Motor neuron (in vitro differentiated cells): Measurements from ENCODE around the gene PSMD4. TPM values are rescaled to one million over a fixed set of nuclear protein-coding genes. Genes with fewer than 3 reads are reported as not detected.
"Not testable (repeated sequence)": the region's sequence is repeated elsewhere in the genome, so short reads cannot be mapped to it uniquely, and the experiment has no call there.

Experiments
- ATAC-seq, 8 experiments: fragments of 200-7000 bp; cut with Tn5 transposase; replicated peaks in 6 of 8; 2 replicates each; pipeline ENCODE4 v1.8.0; 2021; ENCODE audit warnings: mild to moderate bottlenecking in 8 of 8, moderate library complexity in 8 of 8
- H3K27ac ChIP-seq, 2 donors: fragments of 250-450 bp; sonication (Bioruptor Pico); 2 replicates each; pipeline ENCODE4 v1.9.0; 2021; ENCODE audit warnings: antibody characterized with exemption in 2 of 2, mild to moderate bottlenecking in 2 of 2, moderate library complexity in 1 of 2
- H3K4me1 ChIP-seq, 2 donors: fragments of 250-450 bp; sonication (Bioruptor Pico); replicated peaks in 1 of 2; 2 replicates each; pipeline ENCODE4 v1.6.1; 2021; ENCODE audit warnings: antibody characterized with exemption in 2 of 2, mild to moderate bottlenecking in 2 of 2, moderate library complexity in 1 of 2
- H3K4me3 ChIP-seq, 5 donors: fragments of 250-450 bp; sonication (Bioruptor Pico); 2 replicates each; pipeline ENCODE4 v1.9.0; 2021; ENCODE audit warnings: antibody characterized with exemption in 5 of 5, mild to moderate bottlenecking in 5 of 5, moderate library complexity in 4 of 5
- WGBS, 10 experiments: fragments of 450-650 bp; shearing (Covaris generic); methylation state at CpG; one replicate each; pipeline ENCODE4 v1.0.0; 2022; 5-methylcytosine and 5-hydroxymethylcytosine counted together
- in situ Hi-C, 9 experiments: fragments of 400-800 bp; cut with MboI; loops; one replicate each; pipeline ENCODE4 v1.15.0; 2021; ENCODE audit warnings: low sequenced_read_pairs in 9 of 9, low pct_unique_long_range_greater_than_20kb in 2 of 9; ENCODE audit not compliant: unreplicated experiment in 9 of 9
- total RNA-seq, 8 experiments: library from RNA; unstranded; fragments of 300-600 nt; gene quantifications; 2 replicates each; pipeline versions ENCODE4 v1.2.3 to v1.2.4, GENCODE V29; 2022

The PSMD4 gene
- 100 to 1,000 TPM; 187 to 376 (median 247) TPM for total RNA-seq

DNA sequence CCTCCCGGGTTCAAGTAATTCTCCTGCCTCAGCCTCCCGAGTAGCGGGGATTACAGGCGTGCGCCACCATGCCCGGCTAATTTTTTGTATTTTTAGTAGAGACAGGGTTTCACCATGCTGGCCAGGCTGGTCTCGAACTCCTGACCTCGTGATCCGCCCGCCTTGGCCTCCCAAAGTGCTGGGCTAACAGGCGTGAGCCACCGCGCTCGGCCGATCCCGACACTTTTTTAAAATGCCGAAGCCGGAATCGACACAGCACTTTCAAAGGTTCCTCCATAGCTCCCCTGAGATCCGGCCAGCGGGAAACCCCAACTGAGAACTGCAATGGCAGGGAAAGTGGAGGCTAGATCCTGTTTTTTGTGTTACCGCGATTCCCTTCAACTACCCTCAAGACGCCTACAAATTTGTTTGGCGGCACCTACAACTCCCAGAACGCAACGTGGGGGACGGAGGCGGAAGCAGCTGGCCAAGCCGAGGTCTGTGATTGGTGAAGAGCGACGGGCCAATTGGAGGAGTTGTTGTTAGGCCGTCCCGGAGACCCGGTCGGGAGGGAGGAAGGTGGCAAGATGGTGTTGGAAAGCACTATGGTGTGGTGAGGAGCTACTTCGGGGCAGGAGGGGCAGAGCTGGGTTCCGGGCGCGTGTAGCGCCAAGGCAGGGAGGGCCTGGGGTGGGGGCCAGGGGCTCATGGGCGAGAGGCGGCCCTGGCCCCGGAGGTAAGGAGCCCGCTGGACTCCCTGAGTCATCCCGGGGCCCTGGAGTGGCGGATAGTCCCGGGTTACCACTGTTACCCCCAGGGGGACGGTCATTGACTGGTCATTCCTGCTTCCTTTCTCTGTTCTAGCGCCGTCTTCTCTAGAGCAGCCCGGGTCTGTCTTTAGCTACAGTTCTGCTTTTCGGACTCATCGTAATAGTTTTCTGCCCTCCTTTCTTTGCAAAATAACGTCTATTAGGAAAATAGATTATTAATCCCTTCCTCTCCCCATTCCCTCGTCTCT is at the start of gene PSMD4:
PSMD4 (plus strand) TSS at position 518 of the 997 bp plus-strand sequence; CDS start at position 567, 49 bp downstream.
- ATAC-seq, result peak; percentile 95 to 99 (median 98)
- H3K4me3 ChIP-seq, result peak within 1 kb of the TSS; percentile 80 to 97 (median 92)
- H3K4me1 ChIP-seq, result peaks cover 6 to 7% of the 10 kb centered on the region in 2 donors
- 0 to 29% (median 0%) methylated on average over 2 to 24 of the region's 56 CpGs; no CpG with 5 or more reads in 1 of the 10 experiments for WGBS, 10 experiments
- peak within 1 kb of the TSS; percentile 88 to 94 for H3K27ac ChIP-seq
- in situ Hi-C loops, result no loop called here

DNA sequence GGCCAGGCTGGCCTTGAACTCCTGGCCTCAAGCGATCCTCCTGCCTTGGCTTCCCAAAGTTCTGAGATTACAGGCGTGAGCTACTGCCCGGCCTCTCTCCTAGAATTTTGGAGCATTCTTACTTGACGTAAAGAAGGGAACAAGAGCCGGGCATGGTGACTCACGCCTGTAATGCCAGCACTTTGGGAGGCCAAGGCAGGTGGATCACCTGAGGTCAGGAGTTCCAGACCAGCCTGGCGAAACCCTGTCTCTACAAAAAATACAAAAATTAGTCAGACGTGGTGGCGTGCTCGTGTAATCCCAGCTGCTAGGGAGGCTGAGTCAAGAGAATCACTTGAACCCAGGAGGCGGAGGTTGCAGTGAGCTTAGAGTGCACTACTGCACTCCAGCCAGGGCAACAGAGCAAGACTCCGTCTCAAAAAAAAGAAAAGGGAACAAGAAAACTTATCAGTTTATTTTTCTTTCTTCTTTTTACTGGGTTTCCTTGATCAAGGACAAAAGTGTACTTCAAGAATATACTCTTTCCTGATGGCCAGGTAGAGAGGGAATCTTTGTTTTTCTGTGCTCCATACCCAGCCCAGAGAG is 49.1 kb upstream of the PSMD4 start:
- H3K4me3 ChIP-seq, in situ Hi-C loops, ATAC-seq, H3K27ac ChIP-seq: not testable (repeated sequence)
- WGBS, 10 experiments, result 70 to 100% (median 96%) methylated on average over 2 to 10 of the region's 12 CpGs; no CpG with 5 or more reads in 4 of the 10 experiments
- peaks cover 13 to 15% of the 10 kb centered on the region in 2 donors for H3K4me1 ChIP-seq

DNA sequence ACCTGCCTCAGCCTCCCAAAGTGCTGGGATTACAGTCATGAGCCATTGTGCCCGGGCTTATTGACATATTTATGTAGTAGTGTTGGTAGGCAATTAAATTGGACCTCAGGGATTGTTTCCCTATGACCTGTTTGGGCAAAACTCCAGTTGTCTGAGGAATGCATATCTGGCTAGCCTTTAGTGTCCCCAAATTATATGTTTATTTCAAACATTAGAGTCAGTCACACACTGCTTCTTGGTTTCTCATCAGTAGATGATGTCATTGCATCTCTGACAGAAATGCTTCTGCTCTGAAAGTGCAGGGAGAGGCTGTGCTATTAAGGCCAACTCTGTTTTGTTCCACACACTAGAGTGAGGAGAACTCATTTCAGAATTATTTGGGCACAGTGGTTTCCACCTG is 43.7 kb upstream of the PSMD4 start:
- H3K4me3 ChIP-seq, result no peak overlapping the region
- no peak overlapping the region for H3K27ac ChIP-seq
- ATAC-seq, result peak in 1 of 8 experiments; percentile 43
- in situ Hi-C loops, result no loop called here
- no peaks in the 10 kb centered on the region for H3K4me1 ChIP-seq
- WGBS, 10 experiments, result 67 to 100% (median 100%) methylated on average over 1 of the region's 1 CpG; no CpG with 5 or more reads in 4 of the 10 experiments

DNA sequence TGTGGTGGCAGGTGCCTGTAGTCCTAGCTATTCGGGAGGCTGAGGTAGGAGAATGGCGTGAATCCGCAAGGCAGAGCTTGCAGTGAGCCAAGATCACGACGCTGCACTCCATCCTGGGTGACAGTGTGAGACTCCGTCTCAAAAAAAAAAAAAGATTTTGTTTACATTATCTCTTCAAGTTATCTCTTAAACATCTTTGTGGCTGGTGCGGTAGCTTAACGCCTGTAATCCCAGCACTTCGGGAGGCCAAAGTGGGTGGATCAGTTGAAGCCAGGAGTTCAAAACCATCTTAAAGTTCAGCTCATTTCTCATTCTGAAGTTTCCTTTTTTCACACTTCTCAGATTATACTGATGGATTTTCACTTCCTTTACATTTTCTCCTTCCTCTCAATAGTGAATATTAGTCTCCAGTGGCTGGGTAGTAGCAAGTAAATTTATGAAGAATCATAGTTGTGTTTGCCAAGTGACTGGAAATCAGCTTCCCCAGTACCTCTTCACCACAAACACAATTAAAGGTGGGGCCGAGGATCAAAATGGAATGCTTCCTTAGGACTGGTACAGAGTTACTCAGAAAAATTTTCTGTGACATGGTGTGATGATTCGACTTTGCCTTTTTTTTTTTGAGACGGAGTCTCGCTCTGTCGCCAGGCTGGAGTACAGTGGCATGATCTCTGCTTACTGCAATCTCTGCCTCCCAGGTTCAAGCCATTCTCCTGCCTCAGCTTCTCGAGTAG is 42.4 kb upstream of the PSMD4 start:
- WGBS, 10 experiments, result 83 to 100% (median 96%) methylated on average over 1 to 15 of the region's 15 CpGs
- ATAC-seq, result no peak
- in situ Hi-C loops, result no loop called here
- Histone ChIP-seq H3K27ac (no peak overlapping the region), H3K4me3 (no peak overlapping the region), H3K4me1 (no peaks in the 10 kb centered on the region)

DNA sequence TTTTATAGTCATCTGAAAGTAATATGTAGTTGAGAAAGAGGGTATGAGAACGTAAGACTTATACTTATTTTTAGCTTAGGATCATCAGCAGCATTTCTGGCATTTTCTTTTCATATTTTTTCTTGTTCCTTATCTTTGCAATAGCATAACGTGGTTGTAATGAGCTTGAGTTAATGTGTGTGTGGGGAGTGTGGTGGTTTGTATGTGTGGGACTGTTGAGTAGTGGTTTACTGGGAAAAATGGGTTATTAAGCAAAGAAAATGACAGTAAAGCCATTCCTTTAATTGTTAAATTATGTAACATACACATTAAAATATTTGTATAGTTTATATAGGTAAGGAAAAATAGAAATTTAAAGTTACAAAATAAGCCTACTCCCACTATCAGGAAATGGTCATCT is 41.0 kb upstream of the PSMD4 start:
- Histone ChIP-seq H3K27ac (no peak overlapping the region), H3K4me1 (no peaks in the 10 kb centered on the region), H3K4me3 (no peak overlapping the region)
- in situ Hi-C loops, result no loop called here
- WGBS, 10 experiments, result 0 to 90% (median 45%) methylated on average over 1 to 2 of the region's 2 CpGs
- ATAC-seq, result no peak

DNA sequence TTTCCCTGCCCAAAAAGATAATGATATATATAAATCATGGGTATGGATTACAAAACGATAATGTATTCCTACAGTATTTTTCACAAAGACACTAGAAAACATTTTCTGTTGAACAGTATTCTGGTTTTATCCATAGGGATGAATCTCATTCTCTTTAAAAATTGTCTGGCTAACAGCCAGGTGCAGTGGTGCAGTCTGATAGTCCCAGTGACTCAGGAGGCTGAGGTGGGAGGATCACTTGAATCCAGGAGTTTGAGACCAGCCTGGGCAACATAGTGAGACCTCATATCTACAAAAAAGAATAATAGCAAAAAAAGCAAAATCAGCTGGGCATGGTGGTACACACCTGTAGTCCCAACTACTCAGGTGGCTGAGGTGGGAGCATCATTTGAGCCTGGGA is 32.9 kb upstream of the PSMD4 start:
- Histone ChIP-seq H3K27ac (no peak overlapping the region), H3K4me1 (no peaks in the 10 kb centered on the region), H3K4me3 (no peak overlapping the region)
- in situ Hi-C loops, result no loop called here
- ATAC-seq, result no peak
- 64 to 100% (median 100%) methylated on average over 1 of the region's 1 CpG; no CpG with 5 or more reads in 1 of the 10 experiments for WGBS, 10 experiments

DNA sequence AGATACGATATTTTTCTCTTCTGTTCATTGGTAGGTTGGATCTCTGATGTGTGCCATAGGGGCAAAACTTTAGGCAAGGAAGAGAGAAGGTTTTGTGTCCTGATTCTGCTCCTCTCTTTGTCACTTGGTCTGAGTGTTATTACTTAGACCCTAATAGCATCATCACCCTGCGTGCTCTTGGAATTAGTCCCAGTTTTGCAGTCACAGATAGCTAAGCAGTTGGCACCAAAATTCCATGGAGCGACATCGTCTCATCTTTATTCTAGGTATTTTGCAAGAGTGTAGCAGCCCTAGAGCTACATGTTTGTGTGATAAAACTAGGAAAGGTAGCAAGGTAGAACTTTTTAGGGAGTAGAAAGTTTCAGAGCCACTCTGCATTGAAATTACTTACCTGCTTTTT is 32.4 kb upstream of the PSMD4 start:
- Histone ChIP-seq H3K4me1 (no peaks in the 10 kb centered on the region), H3K27ac (no peak overlapping the region), H3K4me3 (no peak overlapping the region)
- no peak for ATAC-seq
- 70 to 100% (median 88%) methylated on average over 2 to 4 of the region's 4 CpGs; no CpG with 5 or more reads in 3 of the 10 experiments for WGBS, 10 experiments
- in situ Hi-C loops, result no loop called here

DNA sequence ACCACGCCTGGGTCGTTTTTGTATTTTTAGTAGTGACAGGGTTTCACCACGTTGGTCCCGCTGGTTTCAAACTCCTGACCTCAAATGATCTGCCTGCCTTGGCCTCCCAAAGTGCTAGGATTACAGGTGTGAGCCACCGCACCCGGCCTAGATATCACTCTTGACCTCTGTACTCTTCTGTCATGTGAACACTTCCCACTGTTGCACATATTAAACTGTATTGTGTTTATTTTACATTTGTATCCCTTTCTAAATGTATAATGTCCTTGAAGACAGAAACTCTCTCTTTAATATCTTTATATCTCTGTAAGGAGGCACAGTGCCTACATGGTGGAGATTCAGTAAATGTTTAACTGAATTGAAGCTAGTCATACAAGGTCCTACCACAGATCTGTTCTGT is 19.3 kb upstream of the PSMD4 start:
- in situ Hi-C loops, result no loop called here
- 82 to 100% (median 100%) methylated on average over 2 to 6 of the region's 6 CpGs; no CpG with 5 or more reads in 3 of the 10 experiments for WGBS, 10 experiments
- H3K4me3 ChIP-seq, result no peak overlapping the region
- no peaks in the 10 kb centered on the region for H3K4me1 ChIP-seq
- no peak overlapping the region for H3K27ac ChIP-seq
- ATAC-seq, result no peak

DNA sequence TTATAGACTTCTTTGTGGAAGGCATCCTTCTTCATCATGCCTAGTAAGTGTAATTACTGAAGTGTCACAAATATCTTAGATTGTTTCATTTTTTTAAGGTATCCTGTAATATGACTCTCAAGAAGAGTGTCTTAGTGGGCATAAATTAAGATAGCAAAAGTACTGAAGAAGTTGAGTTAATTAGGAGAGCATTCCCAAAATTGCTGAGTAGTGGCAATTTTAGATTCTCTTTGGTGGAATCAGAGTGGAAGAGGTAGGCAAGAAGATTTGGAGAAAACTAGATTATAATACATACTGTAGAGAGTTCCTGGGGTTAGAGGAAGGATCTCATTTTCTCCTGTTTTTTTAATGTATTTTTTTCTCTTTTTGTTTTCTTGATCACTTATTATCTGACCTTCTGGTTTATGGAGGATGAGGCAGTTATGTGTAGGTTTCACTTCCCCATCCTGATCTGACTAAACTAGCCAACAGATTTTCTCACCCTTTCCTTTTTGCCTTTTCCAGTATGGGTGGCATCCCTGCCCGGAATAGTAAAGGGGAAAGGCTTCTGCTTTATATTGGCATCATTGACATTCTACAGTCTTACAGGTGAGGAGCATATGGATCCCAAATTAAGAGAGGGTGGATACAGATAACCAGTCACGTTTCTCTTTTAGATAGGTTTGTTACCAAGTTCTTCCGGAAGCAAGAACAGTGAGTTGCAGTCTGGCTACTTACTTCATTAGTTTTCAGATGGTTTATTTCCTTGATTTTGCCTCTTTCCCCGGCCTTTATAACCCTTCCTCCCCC is 16.7 kb upstream of the PSMD4 start:
- Histone ChIP-seq H3K4me1 (no peaks in the 10 kb centered on the region), H3K27ac (no peak overlapping the region), H3K4me3 (no peak overlapping the region)
- ATAC-seq, result no peak
- 0 to 100% (median 90%) methylated on average over 1 to 4 of the region's 4 CpGs for WGBS, 10 experiments
- in situ Hi-C loops, result no loop called here

DNA sequence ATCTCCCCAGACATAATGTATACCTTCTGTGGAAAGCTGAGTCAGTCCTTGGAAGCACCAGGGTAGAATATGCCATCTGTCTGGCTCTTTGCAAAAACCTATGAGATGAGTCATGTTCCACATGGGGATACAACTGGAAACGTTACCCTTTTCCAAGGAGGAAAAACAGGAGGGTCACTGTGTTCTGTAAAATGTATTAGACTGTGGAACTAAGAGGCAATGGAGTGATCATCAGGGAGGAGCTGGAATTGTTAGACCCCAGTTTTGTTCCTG is 16.1 kb upstream of the PSMD4 start:
- ATAC-seq, result peak in 6 of 8 experiments; percentile 31 to 99 (median 70)
- in situ Hi-C loops, result no loop called here
- Histone ChIP-seq H3K4me1 (no peaks in the 10 kb centered on the region), H3K4me3 (no peak overlapping the region), H3K27ac (no peak overlapping the region)
- 0 to 78% (median 37%) methylated on average over 1 of the region's 1 CpG; no CpG with 5 or more reads in 4 of the 10 experiments for WGBS, 10 experiments

DNA sequence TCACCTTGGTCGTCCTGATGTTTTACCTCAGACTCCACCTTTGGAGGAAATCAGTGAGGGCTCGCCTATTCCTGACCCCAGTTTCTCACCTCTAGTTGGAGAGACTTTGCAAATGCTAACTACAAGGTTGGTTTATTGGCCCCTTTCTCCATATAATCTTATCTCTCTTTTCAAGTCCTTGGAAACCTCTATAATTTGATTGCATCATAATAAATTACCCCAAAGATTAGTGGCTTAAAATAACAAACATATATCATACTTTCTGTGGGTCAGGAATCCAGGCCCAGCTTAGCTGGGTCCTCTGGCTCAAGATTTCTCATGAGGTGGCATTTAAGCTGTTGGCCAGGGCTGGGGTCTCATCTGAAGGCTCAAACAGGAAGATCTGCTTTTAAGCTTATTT is 12.1 kb upstream of the PSMD4 start:
- WGBS, 10 experiments, result 80 to 100% (median 92%) methylated on average over 1 to 2 of the region's 2 CpGs; no CpG with 5 or more reads in 4 of the 10 experiments
- H3K27ac ChIP-seq, result no peak overlapping the region
- H3K4me1 ChIP-seq, result no peaks in the 10 kb centered on the region
- ATAC-seq, result no peak
- in situ Hi-C loops, result no loop called here
- H3K4me3 ChIP-seq, result no peak overlapping the region

DNA sequence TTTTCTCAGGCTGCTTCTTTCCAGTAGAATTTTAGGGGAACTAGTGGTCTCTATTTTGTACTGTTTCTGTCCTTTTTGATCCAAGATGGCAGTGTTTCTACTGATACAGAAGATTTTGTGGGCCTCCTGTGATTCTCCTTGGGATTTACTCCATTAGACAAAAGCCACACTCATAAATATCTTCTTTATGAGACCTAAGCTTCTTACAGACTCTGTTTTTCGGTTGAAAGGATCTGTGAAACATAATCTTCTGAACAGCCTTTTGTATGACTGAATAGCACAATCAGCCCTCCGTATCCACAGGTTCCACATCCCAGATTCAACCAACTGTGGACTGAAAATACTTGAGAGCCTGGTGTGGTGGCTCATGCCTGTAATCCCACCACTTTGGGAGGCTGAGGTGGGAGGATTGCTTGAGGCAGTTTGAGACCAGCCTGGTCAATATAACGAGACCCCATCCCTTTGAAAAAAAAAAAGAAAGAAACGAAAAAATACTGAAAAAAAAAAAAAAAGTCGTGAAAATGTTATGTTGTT is 10.8 kb upstream of the PSMD4 start:
- H3K27ac ChIP-seq, result no peak overlapping the region
- 60 to 99% (median 88%) methylated on average over 2 to 5 of the region's 5 CpGs for WGBS, 10 experiments
- no peaks in the 10 kb centered on the region for H3K4me1 ChIP-seq
- no peak for ATAC-seq
- H3K4me3 ChIP-seq, result no peak overlapping the region
- in situ Hi-C loops, result no loop called here
